GM15510 (cell line): ENCODE results near the gene PTPRT.

Experiments used
- POLR2A ChIP-seq: IDR thresholded peaks from 3 replicates; pipeline ENCODE4 v1.6.1; 2011; ENCODE audit warnings: borderline replicate concordance; ENCODE audit not compliant: insufficient read length; ENCODE audit errors: extremely low read depth

PTPRT gene

GRCh38 chr20:43160941-43161340, 28.8 kb downstream of the PTPRT start:
- TF ChIP-seq POLR2A = no peak

- TF ChIP-seq POLR2A = no peak
Observed at GRCh38 chr20:43159994-43160393, 29.7 kb downstream of the PTPRT start.

- TF ChIP-seq POLR2A = no peak
Observed at GRCh38 chr20:43155366-43156100, 34.2 kb downstream of the PTPRT start.

- TF ChIP-seq POLR2A = no peak
Observed at GRCh38 chr20:43151901-43152300, 37.8 kb downstream of the PTPRT start.

GRCh38 chr20:43151256-43151655, 38.5 kb downstream of the PTPRT start:
- TF ChIP-seq POLR2A = no peak

- TF ChIP-seq POLR2A = no peak
Observed at GRCh38 chr20:43140726-43141125, 49.0 kb downstream of the PTPRT start.

GRCh38 chr20:43138061-43138770, 51.5 kb downstream of the PTPRT start:
- no peak for TF ChIP-seq POLR2A

- TF ChIP-seq POLR2A = no peak
Observed at GRCh38 chr20:43137160-43137559, 52.5 kb downstream of the PTPRT start.

- no peak for TF ChIP-seq POLR2A
Observed at GRCh38 chr20:43124241-43124640, 65.5 kb downstream of the PTPRT start.

GRCh38 chr20:43123180-43123579, 66.5 kb downstream of the PTPRT start:
- TF ChIP-seq POLR2A = no peak

- no peak for TF ChIP-seq POLR2A
Observed at GRCh38 chr20:43119720-43120119, 70.0 kb downstream of the PTPRT start.

GRCh38 chr20:43102394-43102793, 87.3 kb downstream of the PTPRT start:
- no peak for TF ChIP-seq POLR2A

- no peak for TF ChIP-seq POLR2A
Observed at GRCh38 chr20:43096931-43097260, 92.8 kb downstream of the PTPRT start.

GRCh38 chr20:43096126-43096930, 93.4 kb downstream of the PTPRT start:
- TF ChIP-seq POLR2A = no peak

GRCh38 chr20:43095034-43095433, 94.7 kb downstream of the PTPRT start:
- TF ChIP-seq POLR2A = no peak
